Osteoblast (primary cell): ENCODE measurements around the gene PDP2. TPM values are rescaled to one million over a fixed set of nuclear protein-coding genes. Genes with fewer than 3 reads are reported as not detected.

Experiments used
- DNase-seq: peaks from one replicate; pipeline ENCODE4 v3.0.0; 2011; ENCODE audit warnings: low spot score, mixed read lengths; ENCODE audit not compliant: insufficient read length; ENCODE audit errors: missing footprints
- H2AFZ ChIP-seq: 2 replicates; pipeline ENCODE4 v1.6.0; 2011; ENCODE audit warnings: mild to moderate bottlenecking, low read length
- H3K27ac ChIP-seq: 2 replicates; pipeline ENCODE4 v1.5.1; 2011; ENCODE audit warnings: mild to moderate bottlenecking, low read depth, low read length, moderate library complexity
- H3K27me3 ChIP-seq: 2 replicates; pipeline ENCODE4 v1.6.0; 2012; ENCODE audit warnings: mild to moderate bottlenecking, control low read depth, inconsistent platforms, low read length, moderate library complexity; ENCODE audit not compliant: insufficient read depth
- H3K36me3 ChIP-seq: 2 replicates; pipeline ENCODE4 v1.5.1; 2011; ENCODE audit warnings: mild to moderate bottlenecking, low read length, control low read depth, moderate library complexity; ENCODE audit not compliant: insufficient read depth
- H3K4me1 ChIP-seq: 2 replicates; pipeline ENCODE4 v1.5.1; 2011; ENCODE audit warnings: mild to moderate bottlenecking, low read length, control low read depth, moderate library complexity; ENCODE audit not compliant: insufficient read depth
- H3K4me2 ChIP-seq: 2 replicates; pipeline ENCODE4 v1.6.0; 2011; ENCODE audit warnings: mild to moderate bottlenecking, low read length; ENCODE audit not compliant: insufficient read depth
- H3K4me3 ChIP-seq: fragments of 200-600 bp; sonication (generic); 3 replicates; pipeline ENCODE4 v1.5.1; 2012; ENCODE audit warnings: mild to moderate bottlenecking, low read length, inconsistent platforms; ENCODE audit not compliant: insufficient read depth
- H3K79me2 ChIP-seq: 2 replicates; pipeline ENCODE4 v1.6.0; 2012; ENCODE audit warnings: mild to moderate bottlenecking, low read length, control low read depth, inconsistent platforms; ENCODE audit not compliant: insufficient read depth
- H3K9me3 ChIP-seq: 2 replicates; pipeline ENCODE4 v1.5.1; 2011; ENCODE audit warnings: low read depth, low read length, control low read depth
- H4K20me1 ChIP-seq: 2 replicates; pipeline ENCODE4 v1.6.0; 2012; ENCODE audit warnings: mild to moderate bottlenecking, low read length, control low read depth; ENCODE audit not compliant: insufficient read depth
- total RNA-seq: library from RNA; depleted of rRNA; stranded (reverse); fragments of >200 nt; gene quantifications from 2 replicates; pipeline ENCODE4 v1.2.3, GENCODE V29; 2012
- TF ChIP-seq, protein P1 (sequence below): IDR thresholded peaks from 2 replicates; pipeline ENCODE4 v1.5.1; 2011; ENCODE audit warnings: mild to moderate bottlenecking, low read depth, low read length, moderate library complexity; ENCODE audit errors: extremely low read depth

The PDP2 gene
- total RNA-seq, 1 donor = 13.8 TPM

DNA sequence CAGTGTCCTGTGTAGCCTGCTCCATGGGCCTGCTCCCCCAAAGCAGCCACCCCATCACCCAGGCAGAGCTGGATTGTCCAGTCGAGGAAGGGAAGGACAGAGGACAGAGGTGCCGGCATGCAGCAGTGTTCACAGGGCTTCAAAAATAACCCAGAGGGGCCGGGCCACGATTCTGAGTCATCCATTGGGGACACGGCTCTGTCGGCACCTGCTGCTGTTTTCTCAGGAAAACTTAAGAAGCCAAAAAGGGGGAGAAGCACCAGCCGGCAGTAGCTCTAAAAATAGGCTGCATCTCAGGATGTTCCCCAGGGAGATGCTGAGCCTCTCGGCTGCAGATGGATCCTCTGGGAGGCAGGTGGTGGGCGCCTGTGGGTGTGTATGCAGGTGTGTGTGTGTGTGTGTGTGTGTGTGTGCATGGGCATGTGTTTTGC is 34.5 kb upstream of the PDP2 start:
- H3K4me1 ChIP-seq = no peaks in the 10 kb centered on the region
- peaks cover 60% of the 10 kb centered on the region for H3K27me3 ChIP-seq
- TF ChIP-seq, protein P1, sequence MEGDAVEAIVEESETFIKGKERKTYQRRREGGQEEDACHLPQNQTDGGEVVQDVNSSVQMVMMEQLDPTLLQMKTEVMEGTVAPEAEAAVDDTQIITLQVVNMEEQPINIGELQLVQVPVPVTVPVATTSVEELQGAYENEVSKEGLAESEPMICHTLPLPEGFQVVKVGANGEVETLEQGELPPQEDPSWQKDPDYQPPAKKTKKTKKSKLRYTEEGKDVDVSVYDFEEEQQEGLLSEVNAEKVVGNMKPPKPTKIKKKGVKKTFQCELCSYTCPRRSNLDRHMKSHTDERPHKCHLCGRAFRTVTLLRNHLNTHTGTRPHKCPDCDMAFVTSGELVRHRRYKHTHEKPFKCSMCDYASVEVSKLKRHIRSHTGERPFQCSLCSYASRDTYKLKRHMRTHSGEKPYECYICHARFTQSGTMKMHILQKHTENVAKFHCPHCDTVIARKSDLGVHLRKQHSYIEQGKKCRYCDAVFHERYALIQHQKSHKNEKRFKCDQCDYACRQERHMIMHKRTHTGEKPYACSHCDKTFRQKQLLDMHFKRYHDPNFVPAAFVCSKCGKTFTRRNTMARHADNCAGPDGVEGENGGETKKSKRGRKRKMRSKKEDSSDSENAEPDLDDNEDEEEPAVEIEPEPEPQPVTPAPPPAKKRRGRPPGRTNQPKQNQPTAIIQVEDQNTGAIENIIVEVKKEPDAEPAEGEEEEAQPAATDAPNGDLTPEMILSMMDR = no peak
- peak; percentile 83 for DNase-seq
- no peaks in the 10 kb centered on the region for H3K36me3 ChIP-seq
- H4K20me1 ChIP-seq = no peaks in the 10 kb centered on the region
- H3K4me2 ChIP-seq = no peak overlapping the region
- H3K27ac ChIP-seq = no peak overlapping the region
- no peaks in the 10 kb centered on the region for H3K9me3 ChIP-seq
- no peaks in the 10 kb centered on the region for H3K79me2 ChIP-seq
- no peak overlapping the region for H3K4me3 ChIP-seq
- H2AFZ ChIP-seq = no peak overlapping the region

- H3K27ac ChIP-seq = no peak overlapping the region
- H4K20me1 ChIP-seq = no peaks in the 10 kb centered on the region
- no peak for DNase-seq
- TF ChIP-seq, protein P1 = no peak
- H3K4me2 ChIP-seq = no peak overlapping the region
- no peak overlapping the region for H2AFZ ChIP-seq
- H3K4me1 ChIP-seq = no peaks in the 10 kb centered on the region
- H3K9me3 ChIP-seq = no peaks in the 10 kb centered on the region
- H3K79me2 ChIP-seq = no peaks in the 10 kb centered on the region
- H3K4me3 ChIP-seq = no peak overlapping the region
- no peaks in the 10 kb centered on the region for H3K36me3 ChIP-seq
- peaks cover 55% of the 10 kb centered on the region for H3K27me3 ChIP-seq
These were observed 34.0 kb upstream of the PDP2 start for GRCh38 chr16:66846266-66846665.

DNA sequence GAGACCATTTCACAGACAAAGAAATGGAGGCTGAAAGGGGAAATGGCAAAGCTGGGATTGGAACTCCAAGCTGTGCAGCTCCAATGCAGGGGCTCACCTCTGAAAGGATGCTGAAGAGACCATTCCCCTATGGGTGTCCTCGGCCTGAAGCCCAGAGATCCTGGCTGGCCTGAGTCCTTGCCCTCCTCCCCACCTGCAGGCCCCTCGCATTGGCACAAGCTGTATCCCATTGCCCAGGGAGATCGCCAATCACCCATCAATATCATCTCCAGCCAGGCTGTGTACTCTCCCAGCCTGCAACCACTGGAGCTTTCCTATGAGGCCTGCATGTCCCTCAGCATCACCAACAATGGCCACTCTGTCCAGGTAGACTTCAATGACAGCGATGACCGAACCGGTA is 33.5 kb upstream of the PDP2 start:
- no peaks in the 10 kb centered on the region for H3K79me2 ChIP-seq
- H3K4me3 ChIP-seq = no peak overlapping the region
- no peaks in the 10 kb centered on the region for H3K9me3 ChIP-seq
- H3K27me3 ChIP-seq = peaks cover 51% of the 10 kb centered on the region
- TF ChIP-seq, protein P1 = no peak
- no peak overlapping the region for H3K27ac ChIP-seq
- no peak overlapping the region for H2AFZ ChIP-seq
- no peaks in the 10 kb centered on the region for H4K20me1 ChIP-seq
- H3K4me1 ChIP-seq = no peaks in the 10 kb centered on the region
- peak; percentile 62 for DNase-seq
- H3K4me2 ChIP-seq = no peak overlapping the region
- H3K36me3 ChIP-seq = no peaks in the 10 kb centered on the region

- H3K4me2 ChIP-seq = no peak overlapping the region
These were observed 32.7 kb upstream of the PDP2 start for GRCh38 chr16:66847533-66848067.

More at GRCh38 chr16:66847533-66848067, 32.7 kb upstream of the PDP2 start:
- TF ChIP-seq, protein P1 = no peak
- Histone ChIP-seq H3K4me3 (no peak overlapping the region), H2AFZ (no peak overlapping the region), H3K27ac (no peak overlapping the region), H3K36me3 (no peaks in the 10 kb centered on the region), H3K79me2 (no peaks in the 10 kb centered on the region), H4K20me1 (no peaks in the 10 kb centered on the region), H3K9me3 (no peaks in the 10 kb centered on the region), H3K4me1 (no peaks in the 10 kb centered on the region), H3K27me3 (peaks cover 51% of the 10 kb centered on the region)
- peak; percentile 49 for DNase-seq
